ENCODE results near the gene TCAF1. TPM values are rescaled to one million over a fixed set of nuclear protein-coding genes. Genes with fewer than 3 reads are reported as not detected.
A peak's percentile ranks its signal among the peaks of the same experiment; 100 is the strongest.
"Not testable (repeated sequence)": the region's sequence is repeated elsewhere in the genome, so short reads cannot be mapped to it uniquely, and the experiment has no call there.

TCAF1 gene
- total RNA-seq, 1 experiment from 2014 or later: 21.2 TPM

- no peak for DNase-seq (ENCODE audit: low read depth, low spot score)
- in situ Hi-C loops (cut with HindIII; ENCODE audit: low pct_unique_long_range_greater_than_20kb, low sequenced_read_pairs): no loop called here
These were observed 19.9 kb downstream of the TCAF1 start for GRCh38 chr7:143882020-143882603.

GRCh38 chr7:143878884-143879283, 23.1 kb downstream of the TCAF1 start:
- no peak for DNase-seq (ENCODE audit: low read depth, low spot score)
- in situ Hi-C loops (cut with HindIII; ENCODE audit: low pct_unique_long_range_greater_than_20kb, low sequenced_read_pairs): no loop called here

- DNase-seq (ENCODE audit: low read depth, low spot score): no peak
- in situ Hi-C loops (cut with HindIII; ENCODE audit: low pct_unique_long_range_greater_than_20kb, low sequenced_read_pairs): no loop called here
These were observed 24.9 kb downstream of the TCAF1 start for GRCh38 chr7:143877098-143877497.

GRCh38 chr7:143876218-143876617, 25.8 kb downstream of the TCAF1 start:
- DNase-seq (ENCODE audit: low read depth, low spot score): no peak
- in situ Hi-C loops (cut with HindIII; ENCODE audit: low pct_unique_long_range_greater_than_20kb, low sequenced_read_pairs): no loop called here

- in situ Hi-C loops (cut with HindIII; ENCODE audit: low pct_unique_long_range_greater_than_20kb, low sequenced_read_pairs); DNase-seq (ENCODE audit: low read depth, low spot score): not testable (repeated sequence)
These were observed 28.7 kb downstream of the TCAF1 start for GRCh38 chr7:143873242-143873641.

- in situ Hi-C loops (cut with HindIII; ENCODE audit: low pct_unique_long_range_greater_than_20kb, low sequenced_read_pairs); DNase-seq (ENCODE audit: low read depth, low spot score): not testable (repeated sequence)
These were observed 30.4 kb downstream of the TCAF1 start for GRCh38 chr7:143871534-143871933.

GRCh38 chr7:143857994-143858393, 44.0 kb downstream of the TCAF1 start:
- DNase-seq (ENCODE audit: low read depth, low spot score); in situ Hi-C loops (cut with HindIII; ENCODE audit: low pct_unique_long_range_greater_than_20kb, low sequenced_read_pairs): not testable (repeated sequence)

DNA sequence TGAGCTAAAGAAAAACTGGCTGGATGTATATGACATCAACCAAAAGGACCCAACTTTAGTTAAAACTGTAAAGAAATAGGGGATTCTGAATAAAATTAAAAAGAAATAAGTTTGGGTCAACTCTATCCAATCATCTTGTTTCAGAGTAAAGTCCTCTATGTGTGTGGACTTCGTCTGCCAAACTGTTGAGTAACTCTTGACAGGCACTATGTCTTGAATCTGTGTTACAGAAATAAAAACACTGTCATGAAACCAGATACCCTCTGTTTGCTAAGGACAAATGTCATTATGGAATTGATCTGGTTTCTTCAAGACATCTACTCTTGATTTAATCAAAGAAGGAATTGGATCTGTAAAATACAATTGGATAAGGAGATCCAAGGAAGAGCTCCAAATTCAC, 46.5 kb downstream of the TCAF1 start:
- in situ Hi-C loops (cut with HindIII; ENCODE audit: low pct_unique_long_range_greater_than_20kb, low sequenced_read_pairs); DNase-seq (ENCODE audit: low read depth, low spot score): not testable (repeated sequence)

DNA sequence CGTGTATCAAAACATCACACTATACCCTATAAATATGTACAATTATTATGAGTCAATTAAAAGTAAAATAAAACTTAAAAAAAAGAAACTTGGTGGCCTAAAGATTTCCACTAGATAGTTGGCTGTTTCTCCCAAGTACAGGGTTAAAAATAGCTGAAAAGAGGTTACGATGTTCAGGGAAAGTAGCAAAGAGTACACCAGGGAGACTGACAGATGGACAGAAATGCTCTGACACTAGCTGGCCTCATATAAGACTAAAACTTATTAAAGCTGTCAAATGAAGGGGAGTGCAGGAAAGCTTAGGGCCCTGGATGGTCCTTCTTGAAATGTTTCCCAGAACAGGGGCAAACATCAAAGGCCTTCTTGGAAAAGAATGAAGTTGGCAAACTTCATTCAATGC, 51.3 kb downstream of the TCAF1 start:
- in situ Hi-C loops (cut with HindIII; ENCODE audit: low pct_unique_long_range_greater_than_20kb, low sequenced_read_pairs): no loop called here
- no peak for DNase-seq (ENCODE audit: low read depth, low spot score)

DNA sequence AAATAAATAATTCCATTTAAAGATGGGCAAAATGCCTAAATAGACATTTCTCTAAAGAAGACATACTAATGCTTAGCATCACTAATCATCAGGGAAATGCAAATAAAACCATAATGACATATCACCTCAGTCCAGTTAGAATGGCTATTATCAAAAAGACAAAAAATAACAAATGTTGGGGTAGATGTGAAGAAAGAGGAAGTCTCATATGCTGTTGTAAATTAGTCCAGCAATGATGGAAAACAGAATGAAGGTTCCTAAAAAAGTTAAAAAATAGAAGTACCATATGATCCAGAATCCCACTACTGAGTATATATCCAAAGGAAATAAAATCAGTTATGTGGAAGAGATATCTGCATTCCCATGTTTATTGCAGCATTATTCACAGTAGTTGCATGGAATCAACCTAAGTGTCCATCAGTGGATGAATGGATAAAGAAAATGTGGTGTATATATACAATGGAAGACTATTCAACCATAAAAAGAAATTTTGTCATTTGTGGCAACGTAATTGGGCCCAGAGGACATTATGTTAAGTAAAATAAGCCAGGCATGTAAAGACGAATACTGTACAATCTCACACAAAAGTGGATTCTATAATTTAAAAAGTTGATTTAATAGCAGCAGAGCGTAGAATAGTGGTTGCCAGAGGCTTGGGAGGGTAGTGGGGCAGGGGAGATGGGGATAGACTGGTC, 52.0 kb downstream of the TCAF1 start:
- in situ Hi-C loops (cut with HindIII; ENCODE audit: low pct_unique_long_range_greater_than_20kb, low sequenced_read_pairs): no loop called here
- DNase-seq (ENCODE audit: low read depth, low spot score): no peak

DNA sequence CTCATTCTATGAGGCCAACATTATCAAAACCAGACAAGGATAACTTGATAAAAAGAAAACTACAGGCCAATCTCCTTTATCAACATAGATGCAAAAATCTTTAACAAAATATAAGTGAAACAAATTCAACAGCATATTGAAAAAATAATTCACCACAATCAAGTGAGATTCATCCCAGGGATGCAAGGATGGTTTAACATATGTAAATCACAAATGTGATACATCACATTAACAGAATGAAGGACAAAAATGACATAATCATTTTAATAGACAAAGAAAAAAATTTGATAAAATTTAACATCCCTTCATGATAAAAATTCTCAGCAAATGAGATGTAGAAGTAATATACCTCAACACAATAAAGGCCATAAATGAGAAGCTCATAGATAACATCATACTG, 53.8 kb downstream of the TCAF1 start:
- in situ Hi-C loops (cut with HindIII; ENCODE audit: low pct_unique_long_range_greater_than_20kb, low sequenced_read_pairs): no loop called here
- DNase-seq (ENCODE audit: low read depth, low spot score): no peak

DNA sequence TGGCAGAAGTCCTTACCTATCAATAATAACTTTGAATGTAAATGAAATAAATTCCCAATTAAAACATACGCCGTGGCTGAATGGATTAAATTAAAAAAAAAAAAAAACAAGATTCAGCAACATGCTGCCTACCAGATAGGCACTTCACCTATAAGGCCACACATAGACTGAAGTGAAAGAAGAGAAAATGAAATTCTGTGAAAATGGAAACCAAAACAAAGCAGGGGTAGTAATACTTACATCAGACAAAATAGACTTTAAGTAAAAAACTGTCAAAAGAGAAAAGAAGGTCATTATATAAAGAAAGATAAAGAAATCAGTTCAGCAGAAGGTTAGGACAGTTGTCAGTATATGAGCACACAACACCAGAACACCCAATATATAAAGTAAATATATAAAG, 55.3 kb downstream of the TCAF1 start:
- in situ Hi-C loops (cut with HindIII; ENCODE audit: low pct_unique_long_range_greater_than_20kb, low sequenced_read_pairs): no loop called here
- no peak for DNase-seq (ENCODE audit: low read depth, low spot score)

DNA sequence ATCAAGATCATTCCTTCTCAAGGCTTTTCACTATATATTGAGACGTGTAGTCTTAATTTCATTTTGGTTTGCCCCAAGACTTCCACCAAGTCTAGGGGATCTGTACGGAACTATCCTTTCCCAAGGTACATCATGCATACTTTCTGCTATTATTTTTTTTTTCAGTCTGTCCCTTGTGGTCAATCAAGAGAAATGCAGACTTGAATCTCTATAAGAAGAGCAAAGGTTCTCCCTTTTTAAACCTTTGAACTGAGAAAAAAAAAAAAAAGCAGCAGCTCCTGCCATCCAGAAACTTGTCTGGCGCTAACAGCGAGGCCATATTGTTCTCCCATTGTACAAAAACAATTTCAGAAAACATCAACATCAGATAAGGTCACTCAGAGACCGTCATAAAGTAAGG, 60.3 kb downstream of the TCAF1 start:
- in situ Hi-C loops (cut with HindIII; ENCODE audit: low pct_unique_long_range_greater_than_20kb, low sequenced_read_pairs): not testable (repeated sequence)
- DNase-seq (ENCODE audit: low read depth, low spot score): peak; percentile 49

DNA sequence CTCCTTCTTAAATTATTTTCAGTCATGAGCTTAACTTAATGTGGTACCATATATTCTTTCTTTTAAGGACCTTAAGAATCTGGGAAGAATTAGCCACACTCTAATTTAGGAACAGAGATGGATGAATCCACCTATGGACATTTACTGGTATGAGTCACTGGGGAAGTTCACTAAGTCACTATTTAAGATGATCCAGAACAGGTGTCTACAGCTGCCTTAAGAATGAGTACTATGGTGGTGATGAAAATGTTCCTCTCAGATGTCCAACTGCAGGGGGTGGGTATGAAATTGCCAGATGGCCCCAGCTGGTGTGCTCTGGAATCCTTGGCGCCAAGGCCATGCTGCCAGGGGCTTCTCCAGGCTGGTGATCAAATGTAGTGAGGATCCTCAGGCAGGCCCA, 61.9 kb downstream of the TCAF1 start:
- in situ Hi-C loops (cut with HindIII; ENCODE audit: low pct_unique_long_range_greater_than_20kb, low sequenced_read_pairs); DNase-seq (ENCODE audit: low read depth, low spot score): not testable (repeated sequence)

DNA sequence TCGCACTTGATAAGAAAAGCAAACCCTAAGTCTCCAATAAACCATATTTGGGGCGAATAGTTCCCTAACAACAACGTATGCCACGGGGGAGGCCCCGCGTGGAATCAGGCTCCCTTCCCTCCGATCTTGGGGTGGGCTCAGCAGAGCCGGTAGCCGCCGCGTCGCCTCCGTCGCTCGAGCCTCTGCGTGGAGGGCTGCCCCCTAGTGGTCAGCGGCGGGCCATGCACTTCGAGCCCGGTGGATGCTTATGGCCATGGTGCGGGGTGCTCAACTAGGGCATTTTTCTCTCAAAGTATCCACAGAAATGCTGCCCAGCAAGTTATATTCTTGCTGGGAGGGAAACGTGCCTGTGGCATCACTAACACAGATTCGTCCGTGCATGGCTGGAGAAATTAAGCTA, 64.8 kb downstream of the TCAF1 start:
- in situ Hi-C loops (cut with HindIII; ENCODE audit: low pct_unique_long_range_greater_than_20kb, low sequenced_read_pairs); DNase-seq (ENCODE audit: low read depth, low spot score): not testable (repeated sequence)

DNA sequence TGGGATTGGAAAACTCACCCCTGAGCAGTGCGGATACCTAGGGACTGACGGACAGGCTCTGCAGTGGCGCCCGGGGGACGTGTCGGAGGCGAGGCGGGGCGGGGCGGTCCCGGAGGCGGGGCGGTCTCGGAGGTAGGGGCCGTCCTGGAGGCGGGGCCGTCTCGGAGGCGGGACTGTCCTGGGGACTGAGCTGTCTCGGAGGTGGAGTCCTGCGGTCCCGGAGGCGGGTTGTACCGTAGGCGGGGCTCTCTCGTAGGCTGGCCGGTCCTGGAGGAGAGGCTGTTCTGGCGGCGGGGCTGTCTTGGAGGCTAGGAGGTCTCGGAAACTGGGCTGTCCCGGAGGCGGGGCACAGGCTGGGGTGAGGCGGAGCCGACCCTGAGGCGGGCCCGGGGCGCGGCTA, 65.4 kb downstream of the TCAF1 start:
- in situ Hi-C loops (cut with HindIII; ENCODE audit: low pct_unique_long_range_greater_than_20kb, low sequenced_read_pairs); DNase-seq (ENCODE audit: low read depth, low spot score): not testable (repeated sequence)

- DNase-seq (ENCODE audit: low read depth, low spot score); in situ Hi-C loops (cut with HindIII; ENCODE audit: low pct_unique_long_range_greater_than_20kb, low sequenced_read_pairs): not testable (repeated sequence)
These were observed 65.9 kb downstream of the TCAF1 start for GRCh38 chr7:143836088-143836487.

- in situ Hi-C loops (cut with HindIII; ENCODE audit: low pct_unique_long_range_greater_than_20kb, low sequenced_read_pairs): not testable (repeated sequence)
These were observed 75.4 kb downstream of the TCAF1 start for GRCh38 chr7:143826578-143826977.

More at GRCh38 chr7:143826578-143826977, 75.4 kb downstream of the TCAF1 start:
- DNase-seq (ENCODE audit: low read depth, low spot score): not testable (repeated sequence)
